GM23248 (cell line): Measurements from ENCODE around the gene MMP15. TPM values are rescaled to one million over a fixed set of nuclear protein-coding genes. Genes with fewer than 3 reads are reported as not detected.

Source experiments
- DNase-seq: peaks from one replicate; pipeline ENCODE4 v3.0.0-alpha.2; 2015
- H2AFZ ChIP-seq: fragments of 200-600 bp; sonication (generic); 2 replicates; pipeline ENCODE4 v1.6.1; 2016; ENCODE audit warnings: antibody characterized with exemption
- H3F3A ChIP-seq: fragments of 200-600 bp; sonication (generic); 2 replicates; pipeline ENCODE4 v1.6.1; 2016; ENCODE audit warnings: mild to moderate bottlenecking, antibody characterized with exemption, mixed run types; ENCODE audit not compliant: insufficient read depth
- H3K27ac ChIP-seq: fragments of 200-600 bp; sonication (generic); 2 replicates; pipeline ENCODE4 v1.5.1; 2016; ENCODE audit warnings: mild to moderate bottlenecking
- H3K27me3 ChIP-seq: fragments of 200-600 bp; sonication (generic); replicated peaks from 2 replicates; pipeline ENCODE4 v1.6.1; 2016; ENCODE audit warnings: mild to moderate bottlenecking; ENCODE audit not compliant: insufficient read depth
- H3K36me3 ChIP-seq: fragments of 200-600 bp; sonication (generic); 2 replicates; pipeline ENCODE4 v1.6.1; 2016; ENCODE audit warnings: low read depth, mild to moderate bottlenecking
- H3K4me1 ChIP-seq: fragments of 200-600 bp; sonication (generic); 2 replicates; pipeline ENCODE4 v1.6.1; 2016; ENCODE audit warnings: mild to moderate bottlenecking; ENCODE audit not compliant: insufficient read depth
- H3K4me2 ChIP-seq: fragments of 200-600 bp; sonication (generic); one replicate; pipeline ENCODE4 v1.6.1; 2016; ENCODE audit warnings: mild to moderate bottlenecking; ENCODE audit not compliant: unreplicated experiment
- H3K4me3 ChIP-seq: fragments of 200-600 bp; sonication (generic); 2 replicates; pipeline ENCODE4 v1.5.1; 2016; ENCODE audit warnings: mild to moderate bottlenecking
- H3K79me2 ChIP-seq: fragments of 200-600 bp; sonication (generic); 2 replicates; pipeline ENCODE4 v1.6.1; 2016; ENCODE audit warnings: mild to moderate bottlenecking; ENCODE audit not compliant: insufficient read depth
- H3K9ac ChIP-seq: fragments of 200-600 bp; sonication (generic); 2 replicates; pipeline ENCODE4 v1.6.1; 2016; ENCODE audit warnings: mild to moderate bottlenecking
- H3K9me2 ChIP-seq: fragments of 200-600 bp; sonication (generic); 2 replicates; pipeline ENCODE4 v1.6.1; 2016; ENCODE audit warnings: mixed run types, mild to moderate bottlenecking, moderate library complexity; ENCODE audit not compliant: insufficient read depth
- H3K9me3 ChIP-seq: fragments of 200-600 bp; sonication (generic); one replicate; pipeline ENCODE4 v1.6.1; 2017; ENCODE audit warnings: low read depth
- H4K20me1 ChIP-seq: fragments of 200-600 bp; sonication (generic); 2 replicates; pipeline ENCODE4 v1.6.0; 2016; ENCODE audit not compliant: insufficient read depth
- EZH2 ChIP-seq: fragments of 200-600 bp; sonication (generic); IDR thresholded peaks from 2 replicates; pipeline ENCODE4 v1.6.1; 2018; ENCODE audit warnings: antibody characterized with exemption, mild to moderate bottlenecking; ENCODE audit not compliant: insufficient read depth, poor library complexity, severe bottlenecking
- EZH2phosphoT487 ChIP-seq: fragments of 200-600 bp; sonication (generic); IDR thresholded peaks from 2 replicates; pipeline ENCODE4 v1.6.1; 2018; ENCODE audit warnings: antibody characterized with exemption, moderate library complexity, mild to moderate bottlenecking, low read depth; ENCODE audit not compliant: insufficient read depth
- WGBS, 2 experiments: methylation state at CpG; one replicate each; pipeline ENCODE4 v1.1.6; 2015 to 2017; ENCODE audit warnings: low lambda C conversion rate in 2 of 2, low coverage in 1 of 2; ENCODE audit errors: missing lambda C conversion rate in 2 of 2; 5-methylcytosine and 5-hydroxymethylcytosine counted together
- in situ Hi-C: fragments of 300-500 bp; cut with MboI; formaldehyde crosslinking; loops from 2 replicates; pipeline ENCODE4 v1.15.0; 2020
- polyA plus RNA-seq: library from polyadenylated mRNA; unstranded; fragments of >200 nt; fragmentation: Nextera tagmentation; extraction: Ambion mirVana; gene quantifications from 2 replicates; pipeline ENCODE4 v1.2.1, GENCODE V29; 2016
- total RNA-seq: library from RNA; depleted of rRNA; stranded (reverse); fragments of >200 nt; shearing (Covaris generic); gene quantifications from 2 replicates; pipeline ENCODE4 v1.2.3, GENCODE V29; 2014

MMP15 gene
- total and polyA plus RNA-seq, 2 experiments from 2014 or later = 0.45 to 1.4 TPM

- Histone ChIP-seq H3K4me2 (no peak overlapping the region), H3K9ac (no peak overlapping the region), H3K27ac (no peak overlapping the region), H3K36me3 (no peaks in the 10 kb centered on the region), H3K4me3 (no peak overlapping the region), H3K79me2 (no peaks in the 10 kb centered on the region), H3K27me3 (no peaks in the 10 kb centered on the region), H2AFZ (no peak overlapping the region), H3K9me2 (no peaks in the 10 kb centered on the region), H4K20me1 (no peaks in the 10 kb centered on the region), H3K4me1 (no peaks in the 10 kb centered on the region), H3F3A (no peaks in the 10 kb centered on the region), H3K9me3 (no peaks in the 10 kb centered on the region)
- no peak for TF ChIP-seq EZH2phosphoT487
- TF ChIP-seq EZH2 = no peak
- WGBS, 2 experiments = 57 to 76% methylated on average over 6 of the region's 6 CpGs
- in situ Hi-C loops = loop anchor here (10.0 kb wide), 1 partner anchor 78 kb away; no protein-coding TSS in a partner anchor
- no peak for DNase-seq
These were observed 11.4 kb downstream of the MMP15 start for GRCh38 chr16:58036943-58037342.

- Histone ChIP-seq H3F3A (no peaks in the 10 kb centered on the region), H3K9me2 (no peaks in the 10 kb centered on the region), H3K79me2 (no peaks in the 10 kb centered on the region), H3K27ac (no peak overlapping the region), H4K20me1 (no peaks in the 10 kb centered on the region), H3K9me3 (no peaks in the 10 kb centered on the region), H3K36me3 (no peaks in the 10 kb centered on the region), H3K27me3 (no peaks in the 10 kb centered on the region), H3K4me1 (no peaks in the 10 kb centered on the region), H2AFZ (no peak overlapping the region), H3K4me3 (no peak overlapping the region), H3K9ac (no peak overlapping the region), H3K4me2 (no peak overlapping the region)
- 82 to 83% methylated on average over 16 of the region's 16 CpGs for WGBS, 2 experiments
- in situ Hi-C loops = loop anchor here (10.0 kb wide), 1 partner anchor 77 kb away; no protein-coding TSS in a partner anchor
- no peak for DNase-seq
- TF ChIP-seq EZH2 (no peak), EZH2phosphoT487 (no peak)
These were observed 12.0 kb downstream of the MMP15 start for GRCh38 chr16:58037365-58038057.

- TF ChIP-seq EZH2phosphoT487 = no peak
- TF ChIP-seq EZH2 = no peak
These were observed 12.7 kb downstream of the MMP15 start for GRCh38 chr16:58038219-58038641.

GRCh38 chr16:58039829-58040495 is 14.4 kb downstream of the MMP15 start:
- WGBS, 2 experiments = 84 to 86% methylated on average over 26 of the region's 26 CpGs
- no peak overlapping the region for H3K27ac ChIP-seq
- TF ChIP-seq EZH2phosphoT487 (no peak), EZH2 (no peak)
- no peaks in the 10 kb centered on the region for H4K20me1 ChIP-seq
- H3K27me3 ChIP-seq = no peaks in the 10 kb centered on the region
- H3K9me3 ChIP-seq = no peaks in the 10 kb centered on the region
- H3K4me2 ChIP-seq = no peak overlapping the region
- in situ Hi-C loops = loop anchor here (10.0 kb wide), 1 partner anchor 75 kb away; no protein-coding TSS in a partner anchor
- H3K36me3 ChIP-seq = no peaks in the 10 kb centered on the region
- H3K4me1 ChIP-seq = no peaks in the 10 kb centered on the region
- no peaks in the 10 kb centered on the region for H3K79me2 ChIP-seq
- no peak overlapping the region for H2AFZ ChIP-seq
- no peak overlapping the region for H3K9ac ChIP-seq
- H3K4me3 ChIP-seq = no peak overlapping the region
- no peaks in the 10 kb centered on the region for H3F3A ChIP-seq
- no peak for DNase-seq
- no peaks in the 10 kb centered on the region for H3K9me2 ChIP-seq

More at GRCh38 chr16:58038219-58038641, 12.7 kb downstream of the MMP15 start:
- Histone ChIP-seq H3K4me3 (no peak overlapping the region), H3K4me1 (no peaks in the 10 kb centered on the region), H2AFZ (no peak overlapping the region), H3F3A (no peaks in the 10 kb centered on the region), H3K36me3 (no peaks in the 10 kb centered on the region), H4K20me1 (no peaks in the 10 kb centered on the region), H3K9me2 (no peaks in the 10 kb centered on the region), H3K4me2 (no peak overlapping the region), H3K27ac (no peak overlapping the region), H3K9me3 (no peaks in the 10 kb centered on the region), H3K27me3 (no peaks in the 10 kb centered on the region), H3K9ac (no peak overlapping the region), H3K79me2 (no peaks in the 10 kb centered on the region)
- no peak for DNase-seq
- in situ Hi-C loops = loop anchor here (10.0 kb wide), 1 partner anchor 77 kb away; no protein-coding TSS in a partner anchor
- 82 to 85% methylated on average over 17 to 20 of the region's 20 CpGs for WGBS, 2 experiments
